SK-N-SH treated with all-trans-retinoic acid at 6 μM for 48 hours (cell line): ENCODE measurements around the gene ESYT3.

Experiments used
- ATAC-seq: fragments of 200-7000 bp; cut with Tn5 transposase; 3 replicates; pipeline ENCODE4 v1.9.1; 2020; ENCODE audit warnings: mild to moderate bottlenecking, moderate library complexity
- ARNTL ChIP-seq: fragments of 450-650 bp; formaldehyde crosslinking; IDR thresholded peaks from 2 replicates; pipeline ENCODE4 v1.5.0; 2020; ENCODE audit warnings: low read depth, mild to moderate bottlenecking, moderate library complexity, borderline replicate concordance
- BACH2 ChIP-seq: fragments of 250-450 bp; sonication (Bioruptor Pico); IDR thresholded peaks from 2 replicates; pipeline ENCODE4 v1.9.0; 2021; ENCODE audit warnings: mild to moderate bottlenecking, borderline replicate concordance
- CSDC2 ChIP-seq: fragments of 250-450 bp; sonication (Bioruptor Pico); IDR thresholded peaks from 2 replicates; pipeline ENCODE4 v1.5.0; 2020; ENCODE audit warnings: mild to moderate bottlenecking, moderate library complexity
- CSRNP3 ChIP-seq: fragments of 250-450 bp; sonication (Bioruptor Pico); IDR thresholded peaks from 2 replicates; pipeline ENCODE4 v1.5.1; 2021; ENCODE audit warnings: mild to moderate bottlenecking, moderate library complexity
- ESRRG ChIP-seq: fragments of 250-450 bp; sonication (Bioruptor Pico); IDR thresholded peaks from 2 replicates; pipeline ENCODE4 v1.6.1; 2021; ENCODE audit warnings: mild to moderate bottlenecking
- ISL1 ChIP-seq: fragments of 250-450 bp; sonication (Bioruptor Pico); IDR thresholded peaks from 2 replicates; pipeline ENCODE4 v2.1.2; 2022; ENCODE audit warnings: mild to moderate bottlenecking, moderate library complexity
- POU6F1 ChIP-seq: fragments of 250-450 bp; sonication (Bioruptor Pico); IDR thresholded peaks from 2 replicates; pipeline ENCODE4 v1.8.0; 2021; ENCODE audit warnings: low read depth, mild to moderate bottlenecking, moderate library complexity, borderline replicate concordance
- PPARA ChIP-seq: fragments of 250-450 bp; sonication (Bioruptor Pico); IDR thresholded peaks from 2 replicates; pipeline ENCODE4 v1.5.0; 2020; ENCODE audit warnings: mild to moderate bottlenecking, borderline replicate concordance
- RARB ChIP-seq: fragments of 250-450 bp; sonication (Bioruptor Pico); IDR thresholded peaks from 2 replicates; pipeline ENCODE4 v1.8.0; 2021; ENCODE audit warnings: mild to moderate bottlenecking, moderate library complexity
- TCF4 ChIP-seq: fragments of 250-450 bp; sonication (Bioruptor Pico); IDR thresholded peaks from 2 replicates; pipeline ENCODE4 v1.8.0; 2021; ENCODE audit warnings: mild to moderate bottlenecking, moderate library complexity, borderline replicate concordance
- TOX ChIP-seq: fragments of 250-450 bp; sonication (Bioruptor Pico); IDR thresholded peaks from 2 replicates; pipeline ENCODE4 v1.8.0; 2021; ENCODE audit warnings: mild to moderate bottlenecking, moderate library complexity, borderline replicate concordance
- TSHZ2 ChIP-seq: fragments of 250-450 bp; sonication (Bioruptor Pico); IDR thresholded peaks from 2 replicates; pipeline ENCODE4 v1.5.0; 2020; ENCODE audit warnings: mild to moderate bottlenecking, moderate library complexity
- ZC3H10 ChIP-seq: fragments of 250-450 bp; sonication (Bioruptor Pico); IDR thresholded peaks from 2 replicates; pipeline ENCODE4 v1.5.1; 2021; ENCODE audit warnings: mild to moderate bottlenecking, moderate library complexity
- ZFP3 ChIP-seq: fragments of 250-450 bp; sonication (Bioruptor Pico); IDR thresholded peaks from 2 replicates; pipeline ENCODE4 v1.5.0; 2020; ENCODE audit warnings: mild to moderate bottlenecking, moderate library complexity
- ZFP30 ChIP-seq: fragments of 450-650 bp; formaldehyde crosslinking; IDR thresholded peaks from 2 replicates; pipeline ENCODE4 v1.5.0; 2022; ENCODE audit warnings: mild to moderate bottlenecking, moderate library complexity
- ZNF565 ChIP-seq: fragments of 450-650 bp; formaldehyde crosslinking; conservative IDR thresholded peaks from 2 replicates; pipeline ENCODE4 v1.5.0; 2020; ENCODE audit warnings: low read depth, mild to moderate bottlenecking, moderate library complexity
- ZNF70 ChIP-seq: fragments of 450-650 bp; formaldehyde crosslinking; IDR thresholded peaks from 2 replicates; pipeline ENCODE4 v1.5.0; 2020; ENCODE audit warnings: mild to moderate bottlenecking, moderate library complexity

ESYT3 gene

GRCh38 chr3:138470687-138471086, 36.3 kb downstream of the ESYT3 start:
- no peak; the same call in 2 of the 3 replicates for ATAC-seq
- TF ChIP-seq ZFP30 (no peak), CSRNP3 (CRISPR knock-in tag) (no peak), TOX (no peak), ZFP3 (CRISPR knock-in tag) (no peak), ZNF565 (no peak), PPARA (CRISPR knock-in tag) (no peak), ZNF70 (CRISPR knock-in tag) (no peak), TSHZ2 (CRISPR knock-in tag) (no peak)
- TF ChIP-seq, all 23 proteins: peak for 0

GRCh38 chr3:138471481-138471880, 37.1 kb downstream of the ESYT3 start:
- no peak for ATAC-seq
- TF ChIP-seq BACH2 (CRISPR knock-in tag) (no peak), CSDC2 (CRISPR knock-in tag) (no peak), TOX (no peak), ESRRG (CRISPR knock-in tag) (no peak), PPARA (CRISPR knock-in tag) (no peak), POU6F1 (CRISPR knock-in tag) (no peak), ZNF565 (no peak), ARNTL (CRISPR knock-in tag) (no peak), TCF4 (CRISPR knock-in tag) (no peak), TSHZ2 (CRISPR knock-in tag) (no peak)

GRCh38 chr3:138472141-138472825, 37.9 kb downstream of the ESYT3 start:
- ATAC-seq, result no peak

GRCh38 chr3:138473391-138473790, 39.0 kb downstream of the ESYT3 start:
- ATAC-seq, result no peak
- TF ChIP-seq TCF4 (CRISPR knock-in tag) (no peak), ZFP3 (CRISPR knock-in tag) (no peak), CSRNP3 (CRISPR knock-in tag) (no peak), CSDC2 (CRISPR knock-in tag) (no peak), POU6F1 (CRISPR knock-in tag) (no peak), ZNF70 (CRISPR knock-in tag) (no peak), BACH2 (CRISPR knock-in tag) (no peak), ESRRG (CRISPR knock-in tag) (no peak), ZFP30 (no peak), PPARA (CRISPR knock-in tag) (no peak), TSHZ2 (CRISPR knock-in tag) (no peak), ZC3H10 (no peak), ISL1 (CRISPR knock-in tag) (no peak), ARNTL (CRISPR knock-in tag) (no peak)

More at GRCh38 chr3:138472141-138472825, 37.9 kb downstream of the ESYT3 start:
- no peak for TF ChIP-seq RARB (CRISPR knock-in tag)
- no peak for TF ChIP-seq ZFP3 (CRISPR knock-in tag)
- no peak for TF ChIP-seq CSDC2 (CRISPR knock-in tag)
